Articular chondrocyte of knee joint (primary cell): ENCODE data around the gene CISH. TPM values are rescaled to one million over a fixed set of nuclear protein-coding genes. Genes with fewer than 3 reads are reported as not detected.

Source experiments
- total RNA-seq: library from RNA; depleted of rRNA; stranded (reverse); fragments of >200 nt; gene quantifications from 2 replicates; pipeline ENCODE4 v1.2.3, GENCODE V29; 2012

Gene CISH
- total RNA-seq, result 0.76 and 1.3 TPM in 2 replicates

GRCh38 chr3:50611464-50612233, at the start of gene CISH:
TSS of gene CISH (minus strand) at chr3:50611774. CDS start at chr3:50611650, 124 bp downstream.

GRCh38 chr3:50617096-50617791, 5.7 kb upstream of the CISH start, which contains the start of gene MAPKAPK3:
TSS of gene MAPKAPK3 (plus strand) at chr3:50617151. CDS start at chr3:50617566, 415 bp downstream.

GRCh38 chr3:50568947-50569749, 42.4 kb downstream of the CISH start, which contains the start of gene HEMK1:
TSS of gene HEMK1 (plus strand) at chr3:50569522. CDS start at chr3:50571105, 1,583 bp downstream.

GRCh38 chr3:50567386-50568167, 44.0 kb downstream of the CISH start, which contains the start of gene C3orf18:
TSS of gene C3orf18 (minus strand) at chr3:50567747. CDS start at chr3:50565699, 2,048 bp downstream.

Other genes with a start within 250 kb of the CISH start
- gene CACNA2D2, start 108.1 kb downstream of the CISH start, total RNA-seq, result 0.22 TPM in 1 of 2 replicates, not detected in the other
- 18.4 and 21.8 TPM in 2 replicates for gene C3orf18, start 44.0 kb downstream of the CISH start, total RNA-seq
- 11.1 and 12.2 TPM in 2 replicates for gene HEMK1, start 42.3 kb downstream of the CISH start, total RNA-seq
- gene MAPKAPK3, start 5.4 kb upstream of the CISH start, total RNA-seq, result 41.3 and 42.7 TPM in 2 replicates
- 0.26 and 0.32 TPM in 2 replicates for gene DOCK3, start 63.2 kb upstream of the CISH start, total RNA-seq